ENCODE results near the gene STK24.

DNA sequence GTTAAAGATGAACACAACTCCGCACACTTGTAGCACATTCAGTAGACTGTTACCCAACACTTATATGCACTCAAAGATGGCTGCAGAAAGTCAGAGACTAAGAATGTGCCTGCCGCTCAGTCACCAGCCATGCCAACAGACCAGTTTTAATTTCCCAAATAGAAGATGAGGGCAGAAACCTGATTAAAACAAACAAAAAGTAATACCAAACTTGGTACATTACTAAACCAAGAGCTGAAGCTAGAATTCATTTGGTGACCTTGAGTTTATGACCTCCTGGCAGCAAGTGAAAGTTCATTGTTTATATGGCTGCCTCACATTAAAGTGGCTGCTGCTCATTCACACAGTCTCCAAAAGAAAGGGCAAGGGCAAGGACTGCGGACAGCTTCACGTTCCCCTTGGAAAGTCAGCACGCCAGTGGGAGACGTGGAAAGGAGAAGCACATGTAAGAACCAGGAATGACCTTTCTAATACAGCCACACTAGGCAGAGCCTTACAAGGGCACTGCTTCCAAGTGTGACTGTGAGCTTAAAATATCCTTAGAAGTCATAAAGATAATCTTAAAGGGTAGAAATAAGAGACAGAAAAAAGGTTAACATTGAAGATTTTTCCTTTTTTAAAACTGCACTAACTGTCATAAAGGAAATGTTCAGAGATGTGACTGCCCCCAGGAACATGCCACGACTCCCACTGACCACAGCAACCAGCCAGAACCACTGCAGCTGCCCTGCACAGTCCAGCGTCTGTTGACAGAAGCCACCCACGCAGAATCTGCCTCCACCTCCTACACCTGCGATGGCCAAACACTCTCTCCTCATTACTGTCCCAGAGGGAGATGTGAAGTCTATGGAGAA lies 73.5 kb downstream of the STK24 start:
- TF ChIP-seq, protein P1, sequence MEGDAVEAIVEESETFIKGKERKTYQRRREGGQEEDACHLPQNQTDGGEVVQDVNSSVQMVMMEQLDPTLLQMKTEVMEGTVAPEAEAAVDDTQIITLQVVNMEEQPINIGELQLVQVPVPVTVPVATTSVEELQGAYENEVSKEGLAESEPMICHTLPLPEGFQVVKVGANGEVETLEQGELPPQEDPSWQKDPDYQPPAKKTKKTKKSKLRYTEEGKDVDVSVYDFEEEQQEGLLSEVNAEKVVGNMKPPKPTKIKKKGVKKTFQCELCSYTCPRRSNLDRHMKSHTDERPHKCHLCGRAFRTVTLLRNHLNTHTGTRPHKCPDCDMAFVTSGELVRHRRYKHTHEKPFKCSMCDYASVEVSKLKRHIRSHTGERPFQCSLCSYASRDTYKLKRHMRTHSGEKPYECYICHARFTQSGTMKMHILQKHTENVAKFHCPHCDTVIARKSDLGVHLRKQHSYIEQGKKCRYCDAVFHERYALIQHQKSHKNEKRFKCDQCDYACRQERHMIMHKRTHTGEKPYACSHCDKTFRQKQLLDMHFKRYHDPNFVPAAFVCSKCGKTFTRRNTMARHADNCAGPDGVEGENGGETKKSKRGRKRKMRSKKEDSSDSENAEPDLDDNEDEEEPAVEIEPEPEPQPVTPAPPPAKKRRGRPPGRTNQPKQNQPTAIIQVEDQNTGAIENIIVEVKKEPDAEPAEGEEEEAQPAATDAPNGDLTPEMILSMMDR (conservative IDR thresholded peaks at IDR 0.05) = no peak
- no peak for TF ChIP-seq ZFX (IDR thresholded peaks at IDR 0.05)
